Measurements from ENCODE around the gene NADK. TPM values are rescaled to one million over a fixed set of nuclear protein-coding genes. Genes with fewer than 3 reads are reported as not detected.

Gene NADK
- total and polyA plus RNA-seq, 2 donors (not counting 1 experiment from before 2014, with no cell fraction given), result 149 to 184 TPM

- H3K27me3 Mint-ChIP-seq, result no peaks in the 10 kb centered on the region
- no peak for TF ChIP-seq CTCF (IDR thresholded peaks at IDR 0.05)
- TF ChIP-seq EZH2 (IDR thresholded peaks at IDR 0.05; ENCODE audit: borderline replicate concordance, insufficient read depth, low read depth, low read length, poor library complexity, severe bottlenecking), result no peak
- H3K4me1 Mint-ChIP-seq, result peaks cover 5% of the 10 kb centered on the region
- ATAC-seq (ENCODE audit: low read depth), result no peak
- no peak for DNase-seq
- peaks cover 0 to 83% of the 10 kb centered on the region in 2 experiments for H3K36me3 ChIP-seq (replicated peaks in 1 of 2; ENCODE audit: control extremely low read depth in 1 of 2, control insufficient read depth in 1 of 2, extremely low read depth in 1 of 2, insufficient read depth in 2 of 2, low read length in 1 of 2)
- POLR2A ChIA-PET, result no interaction called here
- H3K27ac ChIP-seq (ENCODE audit: low read length in 2 of 2), result no peak overlapping the region
- H4K20me1 ChIP-seq (ENCODE audit: control insufficient read depth, insufficient read depth, low read length, poor library complexity, severe bottlenecking), result peaks cover 83% of the 10 kb centered on the region
- H2AFZ ChIP-seq (ENCODE audit: insufficient read depth, low read depth, low read length, poor library complexity, severe bottlenecking), result no peak overlapping the region
- H3K9me3 Mint-ChIP-seq (ENCODE audit: insufficient read depth), result no peaks in the 10 kb centered on the region
- intact Hi-C loops (cut with micrococcal nuclease), result no loop called here
- no peaks in the 10 kb centered on the region for H3K4me1 ChIP-seq (ENCODE audit: control insufficient read depth in 2 of 2, insufficient read depth in 2 of 2, low read length in 2 of 2)
- H3K9me3 ChIP-seq (ENCODE audit: control extremely low read depth in 1 of 3, control insufficient read depth in 2 of 3, insufficient read depth in 1 of 3, low read length in 2 of 3), result peaks cover 0 to 6% (median 0%) of the 10 kb centered on the region in 3 donors
- no peak overlapping the region for H3K4me3 ChIP-seq (ENCODE audit: control extremely low read depth in 1 of 5, extremely low read depth in 1 of 5, insufficient read depth in 1 of 5, low read depth in 2 of 5, low read length in 4 of 5)
- peaks cover 100% of the 10 kb centered on the region for H3K79me2 ChIP-seq (ENCODE audit: control insufficient read depth, insufficient read depth, low read length)
- no peak overlapping the region for H3K4me2 ChIP-seq (replicated peaks; ENCODE audit: low read depth, low read length, poor library complexity, severe bottlenecking)
- H3K27ac Mint-ChIP-seq, result no peak overlapping the region
- WGBS (ENCODE audit: insufficient coverage), result 94% methylated on average over 18 of the region's 23 CpGs
- no peak overlapping the region for H3K9ac ChIP-seq (ENCODE audit: low read length)
- no peak overlapping the region for H3K4me3 Mint-ChIP-seq
- H3K27me3 ChIP-seq (replicated peaks in 1 of 4; ENCODE audit: control extremely low read depth in 1 of 4, control insufficient read depth in 3 of 4, insufficient read depth in 4 of 4, low read length in 3 of 4), result no peaks in the 10 kb centered on the region
- CTCF ChIA-PET, result interaction anchor here (1.8 kb wide), 1 partner anchor 144 kb away, joined by 8 read pairs; no protein-coding TSS in a partner anchor
These were observed 13.3 kb downstream of the NADK start for GRCh38 chr1:1764876-1765470.
